ENCODE results near the gene GNAS.
A peak's percentile ranks its signal among the peaks of the same experiment; 100 is the strongest.

The GNAS gene

GRCh38 chr20:58852543-58853271, at the start of gene GNAS:
Gene GNAS, plus strand, starts transcription at chr20:58852716.
- TF ChIP-seq GATA1 (IDR thresholded peaks at IDR 0.05; ENCODE audit: low read depth, low read length) (no peak), POLR2A (IDR thresholded peaks at IDR 0.05; ENCODE audit: low read length) (no peak)
- peak; percentile 67 to 73 for DNase-seq

DNA sequence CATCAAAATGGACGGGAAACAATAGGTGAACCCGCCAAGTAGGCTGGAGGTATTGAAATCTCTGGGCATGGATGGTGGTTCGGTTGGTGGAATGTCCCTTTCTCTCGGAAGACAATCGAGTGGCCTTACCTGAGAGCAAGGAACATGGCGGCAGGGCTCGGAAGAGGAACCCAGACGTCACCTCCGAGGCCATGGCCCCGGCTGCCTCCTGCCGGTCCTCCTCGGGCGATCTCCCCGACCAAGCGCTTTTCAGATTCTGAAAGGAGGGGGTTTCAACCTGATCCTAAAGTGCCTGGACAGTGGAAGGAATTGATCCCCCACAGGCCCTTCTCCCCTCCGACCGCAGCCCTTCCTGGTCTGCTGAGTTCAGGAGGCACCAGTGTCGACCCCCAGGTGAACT, 49.0 kb upstream of the GNAS start:
- no peak for TF ChIP-seq GATA1 (IDR thresholded peaks at IDR 0.05; ENCODE audit: low read depth, low read length)
- no peak for TF ChIP-seq POLR2A (IDR thresholded peaks at IDR 0.05; ENCODE audit: low read length)
- no peak for DNase-seq

- TF ChIP-seq POLR2A (IDR thresholded peaks at IDR 0.05; ENCODE audit: low read length) (no peak), GATA1 (IDR thresholded peaks at IDR 0.05; ENCODE audit: low read depth, low read length) (no peak)
- no peak for DNase-seq
Measured at GRCh38 chr20:58807801-58808200, 44.7 kb upstream of the GNAS start.

- TF ChIP-seq POLR2A (IDR thresholded peaks at IDR 0.05; ENCODE audit: low read length) = no peak
- no peak for TF ChIP-seq GATA1 (IDR thresholded peaks at IDR 0.05; ENCODE audit: low read depth, low read length)
- no peak for DNase-seq
Measured at GRCh38 chr20:58808271-58809046, 44.1 kb upstream of the GNAS start.

- no peak for DNase-seq
- TF ChIP-seq GATA1 (IDR thresholded peaks at IDR 0.05; ENCODE audit: low read depth, low read length) (no peak), POLR2A (IDR thresholded peaks at IDR 0.05; ENCODE audit: low read length) (no peak)
Measured at GRCh38 chr20:58810116-58810878, 42.2 kb upstream of the GNAS start.

- TF ChIP-seq POLR2A (IDR thresholded peaks at IDR 0.05; ENCODE audit: low read length) (no peak), GATA1 (IDR thresholded peaks at IDR 0.05; ENCODE audit: low read depth, low read length) (no peak)
- DNase-seq = no peak
Measured at GRCh38 chr20:58810879-58811250, 41.7 kb upstream of the GNAS start.

GRCh38 chr20:58811334-58811733, 41.2 kb upstream of the GNAS start:
- TF ChIP-seq POLR2A (IDR thresholded peaks at IDR 0.05; ENCODE audit: low read length) (no peak), GATA1 (IDR thresholded peaks at IDR 0.05; ENCODE audit: low read depth, low read length) (no peak)
- DNase-seq = no peak

- no peak for DNase-seq
- no peak for TF ChIP-seq GATA1 (IDR thresholded peaks at IDR 0.05; ENCODE audit: low read depth, low read length)
Measured at GRCh38 chr20:58813369-58813768, 39.1 kb upstream of the GNAS start.

GRCh38 chr20:58815448-58815847, 37.1 kb upstream of the GNAS start:
- DNase-seq = no peak
- TF ChIP-seq POLR2A (IDR thresholded peaks at IDR 0.05; ENCODE audit: low read length) (no peak), GATA1 (IDR thresholded peaks at IDR 0.05; ENCODE audit: low read depth, low read length) (no peak)

DNA sequence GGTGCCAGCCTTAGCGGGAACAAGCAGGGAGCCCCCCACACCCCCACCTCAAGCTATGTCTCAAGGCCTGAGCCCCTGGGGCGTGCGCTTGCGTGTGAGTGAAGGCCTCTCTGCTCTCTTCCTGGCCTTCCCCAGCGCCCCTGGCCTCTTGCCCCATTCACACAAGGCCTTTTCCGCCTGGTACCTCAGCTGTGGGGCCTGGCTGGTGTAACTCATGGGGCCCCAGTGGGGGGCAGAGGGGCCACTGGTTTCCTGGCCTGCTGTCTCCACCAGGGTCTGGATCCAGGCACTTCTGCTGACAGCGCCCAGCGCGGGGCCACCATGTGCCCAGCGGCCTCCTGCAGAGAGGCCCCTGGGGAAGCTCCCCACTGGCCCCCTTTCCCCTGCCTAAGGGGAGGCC, 36.5 kb upstream of the GNAS start:
- TF ChIP-seq POLR2A (IDR thresholded peaks at IDR 0.05; ENCODE audit: low read length) = no peak
- TF ChIP-seq GATA1 (IDR thresholded peaks at IDR 0.05; ENCODE audit: low read depth, low read length) = no peak
- DNase-seq = no peak

- DNase-seq = no peak
- TF ChIP-seq GATA1 (IDR thresholded peaks at IDR 0.05; ENCODE audit: low read depth, low read length) (no peak), POLR2A (IDR thresholded peaks at IDR 0.05; ENCODE audit: low read length) (no peak)
Measured at GRCh38 chr20:58816957-58817651, 35.4 kb upstream of the GNAS start.

- no peak for DNase-seq
Measured at GRCh38 chr20:58817748-58818147, 34.8 kb upstream of the GNAS start.

GRCh38 chr20:58818586-58819285, 33.8 kb upstream of the GNAS start:
- no peak for DNase-seq

More at GRCh38 chr20:58817748-58818147, 34.8 kb upstream of the GNAS start:
- no peak for TF ChIP-seq GATA1 (IDR thresholded peaks at IDR 0.05; ENCODE audit: low read depth, low read length)
- no peak for TF ChIP-seq POLR2A (IDR thresholded peaks at IDR 0.05; ENCODE audit: low read length)

More at GRCh38 chr20:58818586-58819285, 33.8 kb upstream of the GNAS start:
- TF ChIP-seq POLR2A (IDR thresholded peaks at IDR 0.05; ENCODE audit: low read length) (no peak), GATA1 (IDR thresholded peaks at IDR 0.05; ENCODE audit: low read depth, low read length) (no peak)
